ENCODE measurements around the gene ZBED3.

ZBED3 gene

DNA sequence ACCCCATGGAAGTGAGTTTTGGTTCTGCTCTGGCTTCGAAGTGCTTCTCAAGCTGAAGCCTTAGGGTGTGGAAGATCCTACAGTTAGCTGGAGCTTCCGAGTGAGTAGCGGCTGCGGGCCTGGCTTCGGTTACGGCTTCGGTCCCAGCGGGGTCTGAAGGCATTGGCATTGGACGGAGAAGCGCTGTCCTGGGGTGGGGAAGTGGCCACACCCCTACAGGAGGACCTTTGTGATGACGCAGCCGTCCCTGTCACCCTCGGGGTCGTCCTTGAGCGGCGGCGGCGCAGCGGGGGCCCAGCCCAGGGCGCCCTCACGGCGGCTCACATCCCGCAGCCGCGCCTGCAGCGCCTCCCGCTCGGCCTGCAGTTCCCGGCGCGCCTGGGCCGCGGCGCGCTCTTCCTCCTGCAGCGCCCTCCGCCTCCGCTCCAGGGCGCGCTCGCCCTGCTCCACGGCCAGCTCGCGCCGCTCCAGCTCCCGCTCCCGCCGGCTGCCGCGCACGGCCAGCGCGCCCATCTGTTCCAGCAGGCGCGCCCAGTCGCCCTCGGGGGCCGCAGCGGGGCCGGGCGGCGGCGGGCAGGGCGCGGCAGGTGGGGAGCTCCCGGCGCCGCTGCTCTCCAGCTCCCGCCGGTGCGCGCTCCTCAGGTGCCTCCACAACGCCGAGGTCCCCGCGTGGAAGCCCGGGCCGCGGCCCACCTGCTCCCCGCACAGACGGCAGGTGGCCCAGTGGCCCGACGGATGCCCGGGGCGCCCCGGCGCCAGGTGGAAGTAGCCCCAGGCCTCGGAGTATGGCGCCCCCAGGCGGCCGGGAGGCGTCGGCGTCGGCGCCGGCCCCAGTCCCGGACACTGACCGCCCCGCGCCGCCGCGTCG lies 9.9 kb downstream of the ZBED3 start:
- FAIRE-seq: no peak

DNA sequence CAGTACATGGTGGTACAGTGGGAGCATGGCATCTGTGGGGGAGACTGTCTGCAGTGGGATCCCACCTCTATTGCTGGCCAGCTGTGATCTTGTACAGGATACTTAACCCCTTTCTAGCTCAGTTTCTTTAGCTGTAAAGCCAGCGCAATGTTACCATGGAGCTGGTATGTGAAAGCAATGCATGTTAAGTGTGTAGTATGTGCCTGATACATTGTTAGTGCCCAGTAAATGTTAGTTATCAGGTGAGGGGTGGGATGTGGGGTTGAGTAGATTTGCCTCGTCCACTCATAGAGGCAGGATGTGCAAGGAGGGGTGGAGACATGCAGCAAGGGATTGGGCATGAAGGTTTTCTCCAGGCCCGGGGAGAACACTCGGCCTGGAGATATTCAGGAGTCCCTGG lies 12.3 kb downstream of the ZBED3 start:
- no peak for FAIRE-seq

DNA sequence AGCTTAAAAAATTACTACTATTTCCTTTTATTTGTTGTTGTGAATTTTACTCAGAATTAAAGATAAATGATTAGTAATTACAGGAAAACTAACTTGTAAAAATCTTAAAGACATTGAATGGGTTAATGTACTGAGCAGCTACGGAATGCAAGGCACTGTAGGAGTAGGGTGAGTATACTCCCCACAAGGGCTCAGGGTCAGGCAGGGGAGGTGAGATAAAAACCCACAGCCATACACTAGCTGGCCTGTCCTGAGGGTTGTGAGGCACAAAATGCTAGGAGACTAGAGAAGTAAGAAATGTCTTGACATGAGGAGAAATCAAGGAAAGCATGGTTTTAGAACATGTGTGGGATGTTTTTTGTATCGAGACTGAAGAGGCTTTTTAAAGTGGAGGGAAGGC lies 13.4 kb downstream of the ZBED3 start:
- FAIRE-seq: no peak

DNA sequence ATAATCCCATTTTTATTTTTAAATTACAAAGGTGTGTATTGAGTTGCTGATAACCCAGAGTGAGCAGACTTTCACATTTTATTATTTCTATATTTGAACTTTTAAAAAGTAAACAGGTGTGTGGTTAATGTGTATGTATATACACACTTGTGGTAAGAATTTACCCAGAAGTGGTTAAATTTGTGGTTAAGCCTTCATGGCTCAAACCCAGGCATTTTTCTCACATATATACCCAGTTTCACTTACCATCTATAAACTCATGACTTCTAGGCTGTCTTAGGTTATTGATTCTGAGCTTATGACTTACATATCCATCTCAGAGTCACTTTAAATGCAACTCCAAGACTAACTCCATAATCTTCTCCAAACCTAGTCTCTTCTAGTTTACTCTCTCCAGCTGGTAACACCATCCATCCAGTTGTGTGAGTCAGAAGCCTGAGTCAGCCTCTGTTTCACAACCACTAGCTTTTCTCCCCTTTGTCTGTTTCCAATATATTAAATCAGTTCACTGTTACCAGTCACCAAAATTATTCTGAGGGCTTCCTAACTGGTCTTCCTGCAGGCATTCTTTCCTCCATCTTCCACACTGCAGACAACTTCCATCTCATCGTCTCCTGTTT lies 20.2 kb downstream of the ZBED3 start:
- no peak for FAIRE-seq

DNA sequence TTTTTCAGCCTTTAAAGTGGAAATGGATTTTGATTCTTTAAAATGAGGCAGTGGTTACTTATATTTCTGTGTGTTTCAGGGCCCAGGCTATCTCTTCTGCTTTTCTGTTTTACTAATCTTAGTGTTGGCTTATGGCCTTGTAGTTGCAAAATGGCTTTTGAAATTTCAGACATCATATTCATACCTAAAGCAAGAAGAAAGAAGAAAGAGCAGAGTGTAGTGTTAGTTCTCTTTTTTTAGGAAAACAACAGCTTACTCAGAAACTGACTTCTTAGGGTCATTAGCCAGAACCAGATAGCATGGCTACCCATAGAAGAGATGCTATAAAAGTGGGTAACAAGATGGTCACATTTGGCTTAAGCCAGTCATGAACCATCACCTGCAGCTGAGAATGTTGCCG lies 20.9 kb downstream of the ZBED3 start:
- no peak for FAIRE-seq

DNA sequence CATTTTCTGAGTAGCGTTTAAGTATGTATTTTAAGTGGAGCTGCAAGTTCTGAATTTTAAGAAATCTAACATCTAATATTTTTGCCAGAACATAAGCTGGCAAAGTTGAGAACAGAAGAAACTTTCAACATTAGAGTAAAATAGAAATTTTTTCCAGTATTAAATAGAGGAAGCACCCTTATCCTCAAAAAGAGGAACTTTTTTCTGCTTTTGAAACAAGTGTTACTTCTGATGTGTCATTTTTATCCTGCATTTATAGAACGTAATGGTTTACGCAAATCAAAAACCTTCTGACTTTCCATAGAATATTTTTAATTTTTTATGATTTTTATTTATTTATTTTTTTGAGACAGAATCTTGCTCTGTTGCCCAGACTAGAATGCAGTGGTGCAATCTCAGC lies 21.8 kb downstream of the ZBED3 start:
- FAIRE-seq: no peak

DNA sequence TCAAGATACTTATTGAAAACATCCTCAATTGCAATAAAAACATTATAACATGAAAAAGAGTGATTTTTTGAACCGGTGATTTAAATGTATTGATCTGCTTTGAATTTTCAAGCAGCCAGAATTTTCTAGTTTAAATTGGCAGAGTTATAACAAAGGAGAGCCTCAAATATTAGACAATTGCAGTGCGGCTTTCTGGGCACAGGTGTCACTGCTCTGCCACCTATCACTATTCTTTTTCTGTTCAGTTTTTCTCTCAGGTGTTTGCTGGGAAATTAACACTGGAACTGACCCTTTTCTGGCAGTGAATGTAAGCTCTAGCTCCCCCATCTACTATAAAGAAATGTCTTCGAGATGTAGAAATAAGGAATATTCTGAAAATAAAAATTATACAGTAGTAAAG lies 23.0 kb downstream of the ZBED3 start:
- no peak for FAIRE-seq

DNA sequence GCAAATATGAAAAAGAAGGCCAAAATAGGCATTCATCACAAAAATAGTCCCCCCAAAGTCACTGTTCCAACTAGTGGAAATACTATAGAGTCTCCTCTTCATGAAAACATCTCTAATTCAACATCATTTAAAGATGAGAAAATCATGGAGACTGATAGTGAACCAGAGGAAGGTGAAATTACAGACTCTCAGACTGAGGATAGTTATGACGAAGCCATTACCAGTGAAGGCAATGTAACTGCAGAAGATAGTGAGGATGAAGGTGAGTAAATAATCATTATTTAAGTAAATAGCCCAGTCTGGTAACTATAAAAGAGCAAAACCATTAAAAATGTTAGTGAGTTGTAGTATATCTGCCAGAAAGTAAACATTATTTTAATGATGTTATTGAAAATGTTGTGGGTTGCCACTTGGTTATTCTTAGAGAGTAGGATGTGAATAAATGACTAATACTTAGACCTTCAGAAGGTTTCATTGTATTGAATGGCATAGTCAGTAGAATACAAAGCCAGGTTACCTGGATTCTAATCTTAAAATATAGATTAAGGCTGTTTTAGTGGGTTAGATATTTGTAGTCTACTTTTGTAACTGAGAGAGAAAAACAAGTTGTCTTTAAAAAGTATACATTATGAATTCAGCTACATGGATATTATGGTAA lies 40.5 kb downstream of the ZBED3 start:
- FAIRE-seq: no peak

DNA sequence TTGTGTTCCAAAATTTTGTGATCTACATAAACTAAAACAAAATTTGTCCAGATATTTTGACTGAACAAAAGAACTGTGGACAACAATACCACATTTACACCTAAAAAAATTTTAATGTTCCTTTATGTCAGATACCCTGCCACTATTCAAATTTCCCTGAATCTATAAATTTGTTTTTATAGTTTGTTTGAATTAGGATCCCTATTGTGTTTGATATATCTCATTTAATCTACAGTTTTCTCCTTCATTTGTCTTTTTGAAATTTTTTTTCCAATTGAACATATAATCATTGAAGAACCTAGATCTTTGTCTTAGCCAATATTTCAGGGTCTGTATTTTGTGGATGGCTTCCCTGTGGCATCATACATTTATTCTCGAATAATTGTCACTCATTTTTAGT lies 51.1 kb downstream of the ZBED3 start:
- FAIRE-seq: no peak

DNA sequence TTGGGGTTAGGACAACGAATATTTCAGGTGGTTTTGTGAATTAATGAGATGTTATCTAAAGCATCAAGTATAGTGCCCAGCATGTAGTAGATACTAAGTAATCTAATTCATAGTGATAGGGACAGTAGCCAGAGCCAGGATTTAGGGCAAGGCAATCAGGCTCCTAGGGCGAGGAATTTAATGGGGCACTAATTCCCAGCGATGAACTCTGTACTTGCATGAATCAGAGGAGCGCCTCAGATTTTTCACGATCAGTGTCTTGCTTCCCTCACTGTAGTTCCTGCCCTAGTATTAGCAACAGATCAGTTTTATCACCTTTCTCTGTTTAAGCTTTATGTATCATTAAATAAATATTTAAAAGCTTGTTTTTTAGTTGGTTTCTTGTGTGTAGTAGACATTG lies 53.7 kb downstream of the ZBED3 start:
- FAIRE-seq: no peak

DNA sequence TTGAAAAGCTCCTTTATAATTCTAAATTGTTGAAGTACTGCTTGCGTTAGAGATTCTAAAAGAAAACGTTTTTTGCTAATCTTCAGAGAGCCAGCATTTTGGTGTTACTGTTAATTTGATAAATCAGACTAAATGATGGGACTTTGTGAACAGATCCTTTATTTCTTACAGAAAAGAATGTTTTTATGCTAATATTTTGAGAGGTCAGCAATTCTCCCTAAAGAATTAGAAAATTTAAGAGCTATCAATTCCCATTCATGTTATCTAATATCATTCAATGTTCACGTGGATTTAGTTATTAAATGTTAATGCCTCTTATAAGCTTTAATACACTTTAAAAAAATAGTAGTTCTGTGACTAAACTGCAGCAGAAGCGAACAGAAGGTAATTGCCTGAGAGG lies 54.5 kb downstream of the ZBED3 start:
- no peak for FAIRE-seq

DNA sequence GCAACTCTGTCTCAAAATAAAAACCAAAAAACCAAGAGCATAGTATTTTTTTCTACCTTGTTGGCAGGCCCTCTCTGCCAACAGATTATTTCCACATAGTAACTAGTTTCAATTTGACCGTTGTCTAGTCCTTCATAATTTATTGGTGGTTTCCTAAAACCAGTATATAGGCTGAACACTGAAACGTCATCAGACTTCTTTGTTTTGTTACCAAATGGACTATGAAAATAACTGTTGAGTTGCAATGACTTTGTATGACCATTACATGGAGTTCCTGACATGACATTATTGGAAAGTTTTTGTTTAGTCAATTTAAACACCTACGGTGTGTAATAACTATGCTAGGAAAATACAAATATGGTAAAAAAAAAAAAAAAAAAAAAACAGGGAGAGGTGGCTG lies 55.2 kb downstream of the ZBED3 start:
- FAIRE-seq: no peak

DNA sequence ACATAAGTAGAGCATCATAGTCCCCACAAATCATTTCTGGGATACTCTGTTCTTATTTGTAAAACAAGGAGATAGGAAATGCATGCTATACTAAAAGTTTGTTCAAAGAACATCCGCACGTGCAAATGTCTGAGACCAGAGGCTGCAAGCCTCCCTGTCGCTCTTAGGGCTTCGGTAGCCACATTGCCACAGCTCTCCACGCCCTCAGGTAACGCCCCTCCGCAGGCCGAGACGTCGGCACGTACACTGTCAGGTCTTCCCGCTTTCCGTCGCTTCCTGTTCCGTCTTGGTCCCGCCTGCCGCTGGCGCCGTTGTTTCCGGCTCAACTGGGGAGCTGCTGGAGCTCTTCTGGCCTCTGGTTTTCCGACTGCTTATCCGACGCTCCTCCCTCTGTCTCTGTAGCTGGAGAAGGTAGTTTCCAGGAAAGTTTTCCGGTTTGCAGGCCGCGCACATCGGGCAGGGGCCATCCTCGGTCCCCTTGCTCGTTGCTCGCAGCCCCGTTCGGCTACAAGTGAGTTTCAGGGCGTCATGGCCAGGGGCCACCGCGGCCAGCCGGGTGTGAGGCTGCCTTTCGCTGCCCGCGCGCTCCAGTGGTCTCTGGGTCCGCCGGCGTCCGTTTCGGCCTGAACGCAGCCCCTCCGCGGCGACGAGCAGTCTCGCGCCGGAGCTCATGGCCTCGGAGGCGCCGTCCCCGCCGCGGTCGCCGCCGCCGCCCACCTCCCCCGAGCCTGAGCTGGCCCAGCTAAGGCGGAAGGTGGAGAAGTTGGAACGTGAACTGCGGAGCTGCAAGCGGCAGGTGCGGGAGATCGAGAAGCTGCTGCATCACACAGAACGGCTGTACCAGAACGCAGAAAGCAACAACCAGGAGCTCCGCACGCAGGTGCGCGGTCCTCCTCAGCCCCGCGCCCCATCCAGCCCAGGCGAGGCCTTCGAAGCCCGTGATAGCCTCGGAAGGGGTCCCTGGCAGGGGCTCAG lies 56.7 kb downstream of the ZBED3 start, which contains the start of gene AGGF1:
TSS of gene AGGF1 (plus strand) at position 308 of the 975 bp plus-strand sequence. CDS start at position 671, 363 bp downstream.
- FAIRE-seq: peak; percentile 94

DNA sequence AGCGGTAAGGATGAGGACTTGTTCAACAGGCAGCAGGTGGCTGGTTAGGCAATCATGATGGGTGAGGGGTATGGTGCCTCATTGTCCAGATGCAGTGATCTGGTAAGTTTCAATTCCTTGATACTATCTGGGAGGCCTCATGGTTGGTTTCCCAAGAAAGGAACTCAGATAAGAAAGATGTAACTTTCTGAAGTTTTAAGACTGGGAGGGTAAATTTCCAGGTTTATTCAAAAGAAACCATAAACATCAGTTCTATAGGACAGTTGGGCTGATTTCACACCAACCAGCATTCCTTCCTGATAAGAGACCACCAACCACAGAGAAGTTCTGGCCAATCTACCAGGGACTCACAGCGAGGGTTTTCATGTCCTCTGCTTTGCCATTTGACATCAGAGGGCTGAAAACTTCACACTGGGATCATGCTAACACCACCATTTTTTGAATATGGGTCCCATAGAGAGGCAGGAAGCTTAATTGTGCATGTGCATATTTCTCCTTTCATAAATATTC lies 57.7 kb downstream of the ZBED3 start:
- FAIRE-seq: no peak

DNA sequence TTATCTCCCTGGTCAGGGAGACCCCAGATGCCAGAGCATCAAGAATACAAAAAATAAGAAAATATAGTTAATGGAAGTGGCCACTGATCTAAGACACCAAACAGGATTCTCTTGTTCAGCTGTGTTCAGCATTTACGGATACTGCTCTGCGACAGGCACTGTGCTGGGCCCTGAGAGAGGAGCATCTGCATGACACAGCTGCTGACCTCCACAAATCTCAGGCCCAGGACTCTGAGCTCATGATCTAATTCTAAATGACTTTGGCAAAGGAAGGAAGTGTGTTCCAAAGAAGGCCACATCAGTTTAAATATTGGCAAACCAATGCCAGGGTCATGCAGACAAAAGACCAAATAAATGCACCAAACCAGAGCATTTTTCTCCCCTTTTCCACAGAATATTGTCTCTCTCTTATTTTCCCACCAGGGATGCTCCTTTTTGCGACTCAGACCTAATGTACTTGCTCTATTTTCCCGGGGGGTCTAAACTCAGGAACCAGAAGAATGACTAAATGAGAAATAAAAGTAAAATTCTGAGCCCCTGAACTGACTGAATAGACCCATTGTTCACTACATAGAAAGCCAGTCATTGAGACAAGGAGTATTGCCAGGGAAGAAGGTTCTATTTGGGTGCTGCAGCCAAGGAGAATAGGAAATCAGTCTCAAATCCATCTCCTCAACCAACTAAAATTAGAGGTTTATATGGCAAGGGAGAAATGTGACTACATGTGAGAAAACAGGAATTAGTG lies 58.3 kb downstream of the ZBED3 start:
- FAIRE-seq: no peak

DNA sequence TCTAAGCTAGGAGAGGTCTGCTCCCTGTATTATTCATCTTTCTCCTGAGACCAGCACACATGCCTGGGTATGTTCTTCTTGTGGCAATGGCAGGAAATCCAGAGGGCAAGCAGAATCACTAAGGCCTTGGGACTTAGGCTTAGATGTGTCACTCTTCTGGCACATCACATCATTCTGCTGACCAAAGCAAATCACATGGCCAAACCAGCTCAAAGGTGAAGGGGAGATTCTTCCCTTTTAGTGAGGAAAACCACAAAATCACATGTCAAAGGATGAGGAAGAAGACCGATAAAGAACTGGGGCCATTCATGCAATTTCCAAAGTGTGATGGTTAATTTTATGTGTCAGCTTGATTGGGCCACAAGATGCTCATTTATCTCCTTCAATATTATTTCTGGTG lies 62.6 kb downstream of the ZBED3 start:
- no peak for FAIRE-seq

DNA sequence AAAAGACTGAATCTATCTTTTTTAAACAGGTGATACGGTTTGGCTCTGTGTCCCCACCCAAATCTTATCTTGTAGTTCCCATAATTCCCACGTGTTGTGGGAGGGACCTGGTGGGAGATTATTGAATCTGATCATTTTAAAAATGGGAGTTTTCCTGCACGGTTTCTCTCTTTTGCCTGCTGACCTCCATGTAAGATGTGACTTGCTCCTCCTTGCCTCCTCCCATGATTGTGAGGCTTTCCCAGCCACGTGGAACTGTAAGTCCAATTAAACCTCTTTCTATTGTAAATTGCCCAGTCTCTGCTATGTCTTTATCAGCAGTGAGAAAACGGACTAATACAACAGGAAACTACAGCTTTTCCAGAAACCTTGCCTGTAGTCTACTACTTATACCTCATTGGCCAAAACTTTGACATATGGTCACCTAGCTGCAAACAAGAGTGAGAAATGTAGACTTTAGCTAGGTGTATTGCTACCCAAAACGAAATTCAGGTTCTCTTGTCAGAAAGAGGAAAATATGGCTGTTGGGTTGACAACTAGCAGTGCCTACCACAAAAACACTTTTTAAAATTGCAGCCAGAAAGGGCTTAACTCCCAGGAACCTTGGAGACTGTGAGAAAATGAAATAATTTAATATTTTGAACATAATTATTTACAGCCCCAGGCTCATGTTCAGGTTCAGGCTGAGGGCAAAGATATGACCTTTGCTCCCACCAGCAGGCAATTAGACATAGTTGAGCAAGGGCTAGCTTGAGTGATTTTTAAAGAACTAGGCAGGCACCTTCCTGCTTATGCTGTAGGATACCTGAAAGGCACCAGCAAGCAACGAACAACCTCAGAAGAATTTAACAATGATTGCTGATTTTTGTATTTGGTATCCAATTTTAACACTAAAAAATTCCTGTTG lies 64.3 kb downstream of the ZBED3 start:
- no peak for FAIRE-seq
